NCI-H748 (cell line): Measurements from ENCODE around the gene CDK5R1.
"Not testable (repeated sequence)": the region's sequence is repeated elsewhere in the genome, so short reads cannot be mapped to it uniquely, and the experiment has no call there.

Experiments used
- DNase-seq: peaks from one replicate; lab custom pipeline; 2025; ENCODE audit not compliant: unreplicated experiment; lab: John Stamatoyannopoulos, UW

CDK5R1 gene

DNA sequence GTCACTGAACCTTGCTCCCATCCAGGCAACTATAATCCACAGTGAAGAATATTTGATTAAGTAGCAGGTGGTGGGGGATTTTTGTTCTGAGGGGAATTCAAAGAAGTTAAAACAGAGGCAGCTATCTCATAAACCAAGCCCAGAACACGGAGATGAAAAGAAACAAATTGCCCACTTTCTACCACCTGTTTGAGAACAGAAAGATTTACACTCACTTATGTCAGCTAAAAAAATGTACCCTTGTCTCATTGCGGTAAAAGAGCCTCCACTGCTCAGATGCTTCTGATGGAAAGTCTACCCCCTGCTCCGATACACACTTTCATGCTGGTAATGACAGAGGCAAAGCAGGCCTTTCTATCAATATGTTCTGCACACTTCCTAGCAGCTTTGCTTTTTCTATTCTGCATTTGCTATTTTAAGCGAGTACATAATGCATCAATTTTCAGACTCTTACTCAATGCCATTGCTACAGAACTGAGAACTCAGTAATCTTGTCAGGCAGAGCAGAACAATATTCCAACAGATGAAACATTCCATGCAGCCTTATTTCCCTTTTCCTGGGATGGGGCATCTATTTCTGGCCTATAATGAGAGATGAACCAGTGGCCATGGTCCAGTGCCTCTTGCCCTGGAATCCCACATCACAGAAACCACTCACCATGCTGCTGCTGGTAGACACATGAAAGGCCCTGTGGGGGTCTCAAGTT lies 29.0 kb downstream of the CDK5R1 start:
- DNase-seq: no peak

- peak; percentile 97 for DNase-seq
Observed at GRCh38 chr17:32516450-32516849, 29.7 kb downstream of the CDK5R1 start.

- peak; percentile 47 for DNase-seq
Observed at GRCh38 chr17:32516940-32517701, 30.3 kb downstream of the CDK5R1 start.

DNA sequence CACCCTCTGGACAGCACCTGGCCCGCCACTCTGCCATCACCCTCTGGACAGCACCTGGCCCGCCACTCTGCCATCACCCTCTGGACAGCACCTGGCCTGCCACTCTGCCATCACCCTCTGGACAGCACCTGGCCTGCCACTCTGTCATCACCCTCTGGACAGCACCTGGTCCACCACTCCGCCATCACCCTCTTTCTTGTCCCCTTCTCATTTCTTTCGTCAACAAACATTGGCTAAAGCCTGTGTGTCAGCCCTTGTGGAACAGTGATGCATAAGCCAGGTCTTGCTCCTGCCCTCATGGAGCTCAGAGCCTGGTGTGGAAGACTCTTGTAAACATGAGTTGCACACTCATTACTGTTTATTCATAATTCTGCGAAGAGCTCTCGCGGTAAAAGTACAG lies 31.2 kb downstream of the CDK5R1 start:
- DNase-seq: peak; percentile 46

DNA sequence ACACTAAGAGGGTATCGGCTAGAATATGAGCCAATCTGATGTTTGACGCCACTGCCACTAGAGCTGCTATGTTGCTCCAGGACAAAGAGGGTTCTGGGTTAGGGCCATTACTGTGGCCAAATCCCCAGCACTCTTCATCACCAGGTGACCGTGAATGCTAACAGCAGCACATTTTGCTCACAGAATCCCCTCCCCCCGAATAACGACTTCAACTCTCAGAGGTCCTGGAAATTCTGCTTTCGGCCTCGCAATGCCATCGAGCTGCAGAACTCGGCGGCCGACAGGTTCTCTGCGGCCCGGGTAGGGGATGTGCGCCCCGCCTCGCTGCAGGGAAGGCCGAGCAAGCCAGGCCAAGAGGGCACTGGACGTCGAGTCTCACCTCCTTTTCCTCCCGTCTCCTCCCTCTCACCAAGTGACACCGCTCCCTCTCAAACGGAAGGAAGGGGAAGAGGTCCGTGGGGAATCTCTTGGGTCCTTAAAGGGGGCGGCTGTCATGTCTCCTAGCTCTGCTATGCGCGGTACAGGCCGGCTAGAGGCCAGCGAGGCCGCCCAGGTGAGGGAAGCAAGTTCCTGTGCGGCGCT lies 31.9 kb downstream of the CDK5R1 start:
- peak; percentile 58 for DNase-seq

GRCh38 chr17:32519228-32520103 lies 32.7 kb downstream of the CDK5R1 start:
- DNase-seq: peak; percentile 98

DNA sequence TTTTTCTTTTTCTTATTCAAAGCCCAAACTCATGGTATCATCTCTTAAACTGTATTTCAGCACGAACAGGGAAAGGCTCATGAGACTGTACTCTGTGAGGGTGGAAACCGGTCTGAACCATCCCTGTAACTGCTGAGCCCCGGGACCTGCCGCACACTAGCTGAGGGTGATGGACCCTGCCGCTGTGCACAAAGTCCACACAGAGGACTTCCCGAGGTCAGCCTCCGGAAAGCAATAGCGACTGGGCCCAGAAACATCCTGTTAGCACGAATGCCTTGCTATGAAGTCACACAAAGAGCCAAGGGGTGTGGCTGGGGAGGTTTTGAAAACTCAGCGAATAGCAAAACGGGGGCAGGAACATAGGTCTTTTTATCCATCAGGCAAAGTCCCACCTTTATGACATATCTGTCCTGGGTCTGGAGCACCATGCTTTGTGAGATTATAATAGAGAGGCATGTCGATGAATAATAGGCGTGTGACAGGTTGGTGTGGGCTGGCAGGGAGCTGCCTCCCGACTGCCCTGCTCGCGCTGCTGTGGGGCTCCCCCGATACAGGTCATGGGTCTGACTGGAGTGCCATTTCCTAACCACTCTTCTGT lies 33.4 kb downstream of the CDK5R1 start:
- DNase-seq: peak; percentile 96

DNA sequence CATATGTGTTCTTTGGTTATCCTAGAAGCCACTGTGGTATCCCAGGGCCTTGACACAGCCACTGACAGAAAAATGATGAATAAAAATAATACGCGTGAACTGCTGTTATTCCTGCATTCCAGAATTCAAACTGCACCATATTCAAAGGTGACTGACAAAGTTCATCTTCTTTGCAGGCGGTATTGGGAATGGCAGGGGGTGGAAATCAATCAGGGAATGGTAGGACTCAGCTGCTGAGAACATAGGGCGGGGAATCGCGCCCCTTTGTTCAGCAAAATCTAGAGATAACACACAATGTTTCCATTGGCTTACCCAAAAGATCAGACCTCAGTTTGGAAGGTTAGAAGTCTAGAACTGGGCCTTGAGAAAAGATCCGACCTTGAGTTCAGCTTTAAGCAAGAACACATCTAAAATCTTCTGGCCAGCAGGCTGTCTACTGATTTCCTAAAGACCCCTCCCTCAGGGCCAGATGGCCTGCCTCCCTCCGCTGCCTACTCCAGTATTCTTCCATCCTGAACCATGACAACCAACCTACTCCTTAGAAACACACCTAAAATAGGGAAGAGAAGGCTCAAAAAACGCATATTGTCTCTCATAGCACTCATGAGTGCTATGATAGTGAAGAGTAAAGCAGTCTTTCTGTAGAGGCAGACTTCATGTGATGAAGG lies 34.1 kb downstream of the CDK5R1 start:
- DNase-seq: peak; percentile 50

- DNase-seq: no peak
Observed at GRCh38 chr17:32523017-32523680, 36.4 kb downstream of the CDK5R1 start.

GRCh38 chr17:32523827-32524552 lies 37.2 kb downstream of the CDK5R1 start:
- no peak for DNase-seq

- DNase-seq: not testable (repeated sequence)
Observed at GRCh38 chr17:32524553-32524880, 37.7 kb downstream of the CDK5R1 start.

- no peak for DNase-seq
Observed at GRCh38 chr17:32525122-32525521, 38.3 kb downstream of the CDK5R1 start.

GRCh38 chr17:32527146-32527545 lies 40.4 kb downstream of the CDK5R1 start:
- no peak for DNase-seq

GRCh38 chr17:32528825-32529224 lies 42.0 kb downstream of the CDK5R1 start:
- DNase-seq: no peak

DNA sequence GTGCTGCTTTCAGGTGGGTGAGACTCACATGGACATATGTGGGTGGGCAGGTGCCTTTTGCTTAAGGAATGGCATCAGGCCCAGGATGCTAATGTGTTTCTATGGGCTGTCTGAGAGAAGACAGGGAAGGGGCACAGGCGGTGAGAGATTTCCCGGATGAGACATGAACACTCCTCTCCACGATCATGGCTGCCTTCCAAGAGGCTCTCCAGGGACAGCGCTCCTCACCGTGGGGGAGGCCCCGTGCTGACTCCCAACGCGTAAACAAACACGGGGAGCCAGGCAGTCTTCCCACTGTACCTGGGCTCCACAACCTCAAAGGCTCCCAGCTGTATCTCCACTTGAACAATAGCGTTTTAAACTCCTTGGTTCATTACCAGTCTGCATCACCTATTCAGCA lies 42.8 kb downstream of the CDK5R1 start:
- DNase-seq: peak; percentile 28

GRCh38 chr17:32533296-32533695 lies 46.5 kb downstream of the CDK5R1 start:
- no peak for DNase-seq

DNA sequence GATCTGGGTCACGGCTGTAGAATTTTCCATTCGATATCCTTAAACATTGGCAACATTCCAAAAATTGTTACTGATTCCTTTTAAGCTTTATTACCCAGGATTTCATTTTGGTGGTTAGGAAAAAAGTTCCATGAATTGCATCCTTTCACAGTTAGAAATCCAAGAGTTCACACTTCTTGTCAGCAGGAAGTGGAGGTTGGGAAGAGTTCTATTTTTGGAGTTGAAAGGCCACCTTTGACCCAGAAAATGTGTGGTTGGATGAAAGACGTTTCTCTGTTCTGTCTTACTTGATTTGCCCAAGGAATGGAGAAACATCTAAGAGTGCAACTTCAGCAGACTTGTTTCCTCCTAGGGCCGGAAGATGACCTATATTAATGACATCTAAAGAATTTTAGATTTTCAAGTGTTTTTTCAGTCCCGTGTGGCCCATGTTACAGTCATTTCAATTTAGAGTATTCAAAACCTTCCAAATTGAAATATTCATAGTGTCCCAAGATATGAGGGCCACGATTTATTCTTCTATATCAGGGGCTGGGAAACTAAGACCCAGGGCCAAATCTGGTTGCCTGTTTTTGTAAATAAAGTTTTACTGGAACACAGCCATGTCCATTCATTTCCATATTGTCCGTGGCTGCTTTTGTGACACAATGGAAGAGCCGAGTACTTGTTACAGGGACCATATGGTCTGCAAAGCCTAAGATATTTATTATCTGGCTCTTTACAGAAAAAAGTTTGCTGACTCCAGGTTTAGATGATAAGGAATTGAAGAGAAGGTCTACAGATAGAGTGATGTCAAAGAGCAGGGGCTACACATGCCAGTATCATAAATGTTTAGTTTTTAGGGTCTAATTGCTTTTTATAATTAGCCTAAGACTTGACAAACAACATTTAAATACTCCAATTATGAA lies 50.2 kb downstream of the CDK5R1 start:
- DNase-seq: no peak
